ENCODE data around the gene LAMB3. TPM values are rescaled to one million over a fixed set of nuclear protein-coding genes. Genes with fewer than 3 reads are reported as not detected.

LAMB3 gene
- total RNA-seq, 1 experiment from 2014 or later: 90.0 TPM

DNA sequence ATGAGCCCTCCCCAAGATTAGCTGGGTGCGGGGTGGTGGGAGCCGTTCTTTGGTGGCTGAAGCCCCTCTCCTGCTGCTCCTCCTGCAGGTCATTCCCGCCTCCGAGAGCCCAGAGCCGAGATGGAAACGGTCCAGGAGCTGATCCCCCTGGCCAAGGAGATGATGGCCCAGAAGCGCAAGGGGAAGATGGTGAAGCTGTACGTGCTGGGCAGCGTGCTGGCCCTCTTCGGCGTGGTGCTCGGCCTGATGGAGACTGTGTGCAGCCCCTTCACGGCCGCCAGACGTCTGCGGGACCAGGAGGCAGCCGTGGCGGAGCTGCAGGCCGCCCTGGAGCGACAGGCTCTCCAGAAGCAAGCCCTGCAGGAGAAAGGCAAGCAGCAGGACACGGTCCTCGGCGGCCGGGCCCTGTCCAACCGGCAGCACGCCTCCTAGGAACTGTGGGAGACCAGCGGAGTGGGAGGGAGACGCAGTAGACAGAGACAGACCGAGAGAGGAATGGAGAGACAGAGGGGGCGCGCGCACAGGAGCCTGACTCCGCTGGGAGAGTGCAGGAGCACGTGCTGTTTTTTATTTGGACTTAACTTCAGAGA is 23.4 kb upstream of the LAMB3 start:
- TSS peak; percentile 91 for BruUV-seq (replicated peaks)
- H3K27ac ChIP-seq: no peak overlapping the region
- no peaks in the 10 kb centered on the region for H3K9me2 ChIP-seq (ENCODE audit: insufficient read depth)
- peak overlapping the region; percentile 76 for H3K4me2 ChIP-seq
- no peaks in the 10 kb centered on the region for H4K20me1 ChIP-seq (ENCODE audit: insufficient read depth)
- peaks cover 22% of the 10 kb centered on the region for H3F3A ChIP-seq (ENCODE audit: insufficient read depth, low read depth)
- peak in 1 of 2 experiments; percentile 35 for DNase-seq
- peak overlapping the region; percentile 66 for H3K4me3 ChIP-seq
- H2AFZ ChIP-seq: peak overlapping the region; percentile 82
- no peaks in the 10 kb centered on the region for H3K9me3 ChIP-seq (ENCODE audit: insufficient read depth, low read depth)
- CTCF ChIA-PET: no interaction called here
- H3K36me3 ChIP-seq (ENCODE audit: low read depth): no peaks in the 10 kb centered on the region
- intact Hi-C loops (cut with micrococcal nuclease; ENCODE audit: unreplicated experiment): loop anchor here (1.0 kb wide), 1 partner anchor 22 kb away; no protein-coding TSS in a partner anchor
- POLR2A ChIA-PET (ENCODE audit: unreplicated experiment): interaction anchor here (0.7 kb wide), 1 partner anchor 1659 kb away, joined by 3 read pairs; no protein-coding TSS in a partner anchor
- no peaks in the 10 kb centered on the region for H3K27me3 ChIP-seq (ENCODE audit: insufficient read depth, low read depth)
- TF ChIP-seq CTCF (conservative IDR thresholded peaks at IDR 0.05) (no peak), EZH2 (IDR thresholded peaks at IDR 0.05; ENCODE audit: low read depth) (no peak)
- peaks cover 46% of the 10 kb centered on the region for H3K4me1 ChIP-seq (replicated peaks; ENCODE audit: insufficient read depth)
- no peaks in the 10 kb centered on the region for H3K79me2 ChIP-seq (ENCODE audit: low read depth)

GRCh38 chr1:209674957-209675564 is 22.8 kb upstream of the LAMB3 start, which contains the start of gene G0S2:
G0S2 (plus strand) TSS chr1:209675412; CDS start chr1:209675685, 273 bp downstream.
- Histone ChIP-seq H3K4me1 (replicated peaks; ENCODE audit: insufficient read depth) (peaks cover 52% of the 10 kb centered on the region), H3K27me3 (ENCODE audit: insufficient read depth, low read depth) (no peaks in the 10 kb centered on the region), H3K4me3 (peak within 1 kb of the TSS; percentile 66), H3K4me2 (peak within 1 kb of the TSS; percentile 76), H3K9me2 (ENCODE audit: insufficient read depth) (no peaks in the 10 kb centered on the region), H3K9me3 (ENCODE audit: insufficient read depth, low read depth) (no peaks in the 10 kb centered on the region), H3K27ac (peak within 1 kb of the TSS; percentile 81), H3F3A (ENCODE audit: insufficient read depth, low read depth) (peaks cover 28% of the 10 kb centered on the region), H3K36me3 (ENCODE audit: low read depth) (no peaks in the 10 kb centered on the region), H3K79me2 (ENCODE audit: low read depth) (no peaks in the 10 kb centered on the region), H2AFZ (peak within 1 kb of the TSS; percentile 82), H4K20me1 (ENCODE audit: insufficient read depth) (no peaks in the 10 kb centered on the region)
- no peak for TF ChIP-seq EZH2 (IDR thresholded peaks at IDR 0.05; ENCODE audit: low read depth)
- TF ChIP-seq CTCF (conservative IDR thresholded peaks at IDR 0.05): no peak
- intact Hi-C loops (cut with micrococcal nuclease; ENCODE audit: unreplicated experiment): loop anchor here (1.0 kb wide), 1 partner anchor 22 kb away; no protein-coding TSS in a partner anchor
- no TSS peak for BruUV-seq (replicated peaks)
- POLR2A ChIA-PET (ENCODE audit: unreplicated experiment): interaction anchor here (0.7 to 0.9 kb wide), 2 partner anchors 22 to 1660 kb away, joined by 3 to 6 read pairs; no protein-coding TSS in a partner anchor
- CTCF ChIA-PET: interaction anchor here (0.6 to 0.7 kb wide), 2 partner anchors 48 to 189 kb away, joined by 3 to 16 read pairs; no protein-coding TSS in a partner anchor
- peak; percentile 58 to 69 for DNase-seq

DNA sequence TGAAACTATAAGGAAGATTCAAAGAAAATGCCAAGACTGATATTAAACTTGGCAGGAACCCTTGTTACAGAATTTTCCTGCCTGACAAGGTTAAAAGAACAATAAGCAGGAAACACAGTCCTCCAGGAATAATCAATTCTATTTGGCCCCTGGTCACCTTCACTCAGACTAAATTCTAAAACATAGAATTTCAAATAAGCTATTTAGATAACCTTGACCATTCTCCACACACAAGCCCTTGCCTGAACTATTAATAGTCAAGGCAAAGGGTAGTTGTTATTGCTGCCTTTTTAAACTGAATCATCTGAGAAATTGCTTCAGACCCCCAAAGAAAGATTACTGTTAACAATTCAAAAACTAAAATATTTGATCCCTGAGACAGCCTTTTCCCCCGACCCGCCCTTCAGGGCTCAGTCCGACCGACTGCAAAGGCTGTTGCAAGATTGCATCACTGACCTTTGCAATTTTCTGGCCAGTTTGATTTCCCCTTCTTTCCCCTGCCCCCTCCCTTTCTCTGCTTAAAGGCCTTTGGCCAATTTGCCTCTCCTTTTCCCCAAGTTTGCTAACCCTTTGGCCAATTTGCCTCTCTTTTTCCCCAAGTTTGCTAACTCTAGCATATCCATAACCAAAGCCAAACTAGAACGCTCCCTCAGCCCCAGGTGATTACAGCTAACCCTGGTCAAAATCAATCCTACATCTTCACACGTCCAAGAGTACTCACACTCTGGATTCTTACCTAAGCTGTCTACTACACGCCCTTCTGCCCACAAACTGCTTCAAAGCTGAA is 21.6 kb upstream of the LAMB3 start:
- no peak for DNase-seq
- no peaks in the 10 kb centered on the region for H3K9me3 ChIP-seq (ENCODE audit: insufficient read depth, low read depth)
- H3K9me2 ChIP-seq (ENCODE audit: insufficient read depth): no peaks in the 10 kb centered on the region
- BruUV-seq (replicated peaks): no TSS peak
- intact Hi-C loops (cut with micrococcal nuclease; ENCODE audit: unreplicated experiment): no loop called here
- no peaks in the 10 kb centered on the region for H4K20me1 ChIP-seq (ENCODE audit: insufficient read depth)
- H3K4me3 ChIP-seq: peak overlapping the region; percentile 3; the same call in 1 of the 2 replicates
- peak overlapping the region; percentile 81 for H3K27ac ChIP-seq
- H3K4me2 ChIP-seq: peak overlapping the region; percentile 76
- peaks cover 36% of the 10 kb centered on the region for H3F3A ChIP-seq (ENCODE audit: insufficient read depth, low read depth)
- H3K4me1 ChIP-seq (replicated peaks; ENCODE audit: insufficient read depth): peaks cover 59% of the 10 kb centered on the region
- TF ChIP-seq CTCF (conservative IDR thresholded peaks at IDR 0.05) (no peak), EZH2 (IDR thresholded peaks at IDR 0.05; ENCODE audit: low read depth) (no peak)
- no peaks in the 10 kb centered on the region for H3K27me3 ChIP-seq (ENCODE audit: insufficient read depth, low read depth)
- no peaks in the 10 kb centered on the region for H3K79me2 ChIP-seq (ENCODE audit: low read depth)
- H2AFZ ChIP-seq: no peak overlapping the region; the same call in 1 of the 2 replicates
- POLR2A ChIA-PET (ENCODE audit: unreplicated experiment): no interaction called here
- H3K36me3 ChIP-seq (ENCODE audit: low read depth): no peaks in the 10 kb centered on the region
- CTCF ChIA-PET: no interaction called here

Data from PC-9 (cell line).